Ovary (tissue), 9 donors: ENCODE results near the gene TSPAN1. TPM values are rescaled to one million over a fixed set of nuclear protein-coding genes. Genes with fewer than 3 reads are reported as not detected.

ENCODE experiments used
- DNase-seq, 5 donors: peaks; one replicate each; pipeline ENCODE4 v3.0.0-alpha.2; 2019 to 2020
- H3K27ac ChIP-seq, 2 donors: fragments of 200-600 bp; one replicate each; pipeline versions ENCODE4 v1.5.1 to v1.8.0; 2019 to 2022
- H3K27me3 ChIP-seq: fragments of 200-600 bp; one replicate; pipeline ENCODE4 v1.8.0; 2022
- H3K36me3 ChIP-seq: fragments of 200-600 bp; sonication (generic); one replicate; pipeline ENCODE4 v1.5.1; 2019
- H3K4me1 ChIP-seq: one replicate; pipeline ENCODE4 v1.8.1; 2013; ENCODE audit warnings: mild to moderate bottlenecking, moderate library complexity; ENCODE audit not compliant: insufficient read depth
- H3K4me3 ChIP-seq: fragments of 200-600 bp; sonication (generic); one replicate; pipeline ENCODE4 v1.5.1; 2017
- H3K9me3 ChIP-seq, 2 donors: fragments of 200-600 bp in 1 of 2; sonication (generic) in 1 of 2; one replicate each; pipeline versions ENCODE4 v1.5.1 to v1.8.1; 2013 to 2019; ENCODE audit warnings: mild to moderate bottlenecking in 1 of 2, moderate library complexity in 1 of 2
- CTCF ChIP-seq, 3 donors: fragments of 450-650 bp in 2 of 3; fragments of 200-600 bp in 1 of 3; IDR thresholded peaks; one replicate each; pipeline versions ENCODE4 v1.5.1 to v1.8.0; 2016 to 2022; ENCODE audit warnings: antibody characterized with exemption in 3 of 3, mild to moderate bottlenecking in 1 of 3
- EP300 ChIP-seq: sonication (generic); formaldehyde crosslinking; IDR thresholded peaks from one replicate; pipeline ENCODE4 v1.6.1; 2017; ENCODE audit warnings: antibody characterized with exemption
- POLR2A ChIP-seq: fragments of 450-650 bp; IDR thresholded peaks from one replicate; pipeline ENCODE4 v1.6.1; 2017; ENCODE audit warnings: antibody characterized with exemption, mild to moderate bottlenecking, moderate library complexity
- WGBS, 3 donors: extraction: QIAGEN DNeasy Blood & Tissue Kit in 1 of 3; methylation state at CpG; one replicate each; pipeline versions ENCODE4 v1.1.5 to v1.1.7; 2013 to 2017; 5-methylcytosine and 5-hydroxymethylcytosine counted together
- intact Hi-C, 4 donors: fragments of 100-400 bp; cut with DNase I; formaldehyde crosslinking; loops; one replicate each; pipeline versions ENCODE4 v1.11.0 to v1.15.1; 2022 to 2023
- polyA plus RNA-seq, 2 donors: library from polyadenylated mRNA; stranded (reverse); fragments of 200-250 nt in 1 of 2; fragments of 350-450 nt in 1 of 2; fragmentation: Illumina TruSeq in 1 of 2; extraction: RNeasy Lipid Tissue Mini Kit (QIAGEN cat#74804) in 1 of 2; gene quantifications; one replicate each; pipeline ENCODE4 v1.2.3, GENCODE V29; 2013 to 2014
- total RNA-seq, 7 donors: library from RNA; depleted of rRNA in 2 of 7; stranded (reverse); fragments of >200 nt in 2 of 7; fragmentation: NEBNext Ultra II Directional in 3 of 7; extraction: Animal tissue kit (Norgen Biotek cat#: 25700) in 3 of 7; gene quantifications; one replicate each; pipeline versions ENCODE4 v1.1.0 to v1.2.4, GENCODE V29; 2016 to 2023
- donor health status: DM: no; HTN: no; CAD: no; lungs with moderate emphysema.
- donor health status: DM: no; HTN: no; CAD: no.
- donor health status: Bipolar disorder and iron deficiency.
- donor health status: DM: yes; HTN: yes; CAD: no.
- donor health status: DM: no; HTN: no; CAD: no.
- donor health status: DM: yes; HTN: yes; CAD: no.

The TSPAN1 gene
- total and polyA plus RNA-seq, 9 donors, result 0.18 to 26.9 (median 2.8) TPM

GRCh38 chr1:46196609-46197008 lies 21.7 kb downstream of the TSPAN1 start:
- H3K9me3 ChIP-seq, result no peaks in the 10 kb centered on the region
- intact Hi-C loops, result no loop called here
- H3K4me3 ChIP-seq, result no peak overlapping the region
- TF ChIP-seq EP300, result no peak
- TF ChIP-seq CTCF (IDR thresholded peaks at IDR 0.05), result no peak
- TF ChIP-seq POLR2A, result no peak
- no peak overlapping the region for H3K27ac ChIP-seq
- no peak for DNase-seq
- H3K4me1 ChIP-seq, result peaks cover 5% of the 10 kb centered on the region
- no peaks in the 10 kb centered on the region for H3K27me3 ChIP-seq
- H3K36me3 ChIP-seq, result no peaks in the 10 kb centered on the region
- WGBS, 3 donors, result 93 to 96% (median 94%) methylated on average over 9 of the region's 9 CpGs

GRCh38 chr1:46197560-46197963 lies 22.7 kb downstream of the TSPAN1 start:
- 49 to 51% (median 50%) methylated on average over 9 of the region's 9 CpGs for WGBS, 3 donors
- DNase-seq, result no peak
- Histone ChIP-seq H3K9me3 (no peaks in the 10 kb centered on the region), H3K27ac (peak overlapping the region; percentile 9 to 63), H3K36me3 (no peaks in the 10 kb centered on the region), H3K27me3 (no peaks in the 10 kb centered on the region), H3K4me1 (peaks cover 5% of the 10 kb centered on the region), H3K4me3 (peak overlapping the region; percentile 78)
- TF ChIP-seq EP300, result no peak
- no peak for TF ChIP-seq CTCF (IDR thresholded peaks at IDR 0.05)
- no peak for TF ChIP-seq POLR2A
- intact Hi-C loops, result no loop called here

GRCh38 chr1:46197964-46198811 lies 23.3 kb downstream of the TSPAN1 start, which contains the start of gene POMGNT1:
TSS of gene POMGNT1 (minus strand) at chr1:46198434. CDS start at chr1:46197821, 613 bp downstream.
- Histone ChIP-seq H3K4me1 (peaks cover 5% of the 10 kb centered on the region), H3K36me3 (no peaks in the 10 kb centered on the region), H3K27me3 (no peaks in the 10 kb centered on the region), H3K4me3 (peak within 1 kb of the TSS; percentile 78), H3K27ac (peak within 1 kb of the TSS; percentile 60 to 63), H3K9me3 (no peaks in the 10 kb centered on the region)
- intact Hi-C loops, result no loop called here
- peak; percentile 62 to 81 (median 71) for DNase-seq
- WGBS, 3 donors, result 0 to 1% (median 0%) methylated on average over 30 to 66 of the region's 67 CpGs
- TF ChIP-seq CTCF (IDR thresholded peaks at IDR 0.05) (no peak), EP300 (no peak), POLR2A (no peak)

GRCh38 chr1:46199233-46199749 lies 24.4 kb downstream of the TSPAN1 start:
- Histone ChIP-seq H3K27me3 (no peaks in the 10 kb centered on the region), H3K9me3 (no peaks in the 10 kb centered on the region), H3K36me3 (no peaks in the 10 kb centered on the region), H3K4me1 (peaks cover 5% of the 10 kb centered on the region), H3K4me3 (no peak overlapping the region), H3K27ac (peak overlapping the region in 1 of 2 donors; percentile 63)
- TF ChIP-seq CTCF (IDR thresholded peaks at IDR 0.05) (no peak), EP300 (no peak), POLR2A (no peak)
- intact Hi-C loops, result no loop called here
- DNase-seq, result no peak
- WGBS, 3 donors, result 80 to 83% (median 80%) methylated on average over 3 of the region's 3 CpGs
